Activated CD8-positive, alpha-beta memory T cell treated with anti-CD3 and anti-CD28 coated beads for 48 hours (primary cell): Measurements from ENCODE around the gene IQGAP3.

Experiments used
- DNase-seq, 3 experiments: peaks; one replicate each; pipeline ENCODE4 v3.0.0-alpha.2; 2020; ENCODE audit warnings: low read depth in 2 of 3, low spot score in 2 of 3

IQGAP3 gene

DNA sequence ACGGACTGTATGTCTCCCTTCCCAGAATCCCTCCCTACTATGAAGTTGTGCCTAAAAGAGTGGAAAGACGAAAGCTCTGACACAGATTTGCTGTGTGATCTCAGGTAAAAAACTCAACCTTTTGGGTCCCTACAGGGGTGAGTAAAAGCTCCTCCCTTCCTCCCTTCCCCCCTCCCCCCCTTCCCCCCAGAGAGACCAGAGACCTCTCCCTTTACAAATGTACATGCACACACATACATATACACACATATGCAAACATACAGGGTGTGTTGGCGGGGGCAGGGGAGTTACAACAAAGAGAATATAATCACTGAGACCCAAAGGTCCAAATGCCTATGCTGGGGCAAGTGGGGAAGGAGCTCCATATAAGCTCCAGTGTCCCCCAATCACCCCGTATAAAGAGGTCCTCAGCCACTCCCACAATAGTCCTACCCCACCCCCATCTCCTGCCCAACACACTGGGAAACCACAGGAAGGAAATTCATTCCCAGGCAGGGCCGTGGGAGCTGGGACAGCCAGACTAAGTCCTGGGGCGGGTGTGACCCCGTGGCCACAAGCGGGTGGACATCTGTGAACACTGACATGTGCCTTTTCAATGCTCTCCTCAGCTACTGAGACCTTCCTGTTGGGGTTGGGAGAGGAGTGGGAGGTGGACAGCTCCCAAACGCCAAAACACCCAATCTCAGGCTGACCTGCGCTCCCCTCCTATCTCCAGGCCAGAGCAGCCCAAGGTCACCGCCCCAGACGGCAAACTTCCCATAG, 73.8 kb downstream of the IQGAP3 start:
- DNase-seq, result no peak

DNA sequence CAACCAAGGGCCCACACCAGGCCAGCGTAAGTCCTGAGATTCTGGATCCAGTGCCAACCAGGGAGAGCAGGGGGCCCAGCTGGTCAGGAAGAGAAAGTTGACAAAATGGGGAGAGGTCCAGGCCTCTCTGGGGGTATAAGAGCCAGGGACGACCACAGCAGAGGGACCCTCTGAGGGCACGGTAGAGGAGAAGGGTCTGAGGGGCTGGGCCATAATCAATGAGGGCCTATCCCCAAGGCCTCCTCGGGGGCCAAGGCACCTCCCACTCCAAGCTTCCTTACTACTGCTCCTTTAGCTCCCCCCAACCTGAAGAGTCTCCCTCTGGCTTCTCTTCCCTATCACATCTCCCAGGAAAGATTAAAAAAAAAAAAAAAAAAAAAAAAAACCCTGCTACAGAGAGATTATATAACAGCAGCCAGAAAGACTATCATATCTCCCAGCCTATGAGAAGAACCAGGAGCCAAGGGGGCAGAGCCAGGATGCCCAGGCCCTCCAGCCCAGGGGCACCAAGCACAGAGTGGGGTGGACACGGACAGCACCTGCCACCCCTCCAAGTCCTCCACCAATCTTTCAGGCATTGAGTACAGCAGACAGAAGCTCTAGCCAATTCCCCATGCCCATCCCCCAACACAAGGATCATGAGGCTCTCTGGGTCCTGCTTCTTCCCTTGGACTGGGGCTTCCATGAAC, 74.5 kb downstream of the IQGAP3 start:
- DNase-seq, result no peak

DNA sequence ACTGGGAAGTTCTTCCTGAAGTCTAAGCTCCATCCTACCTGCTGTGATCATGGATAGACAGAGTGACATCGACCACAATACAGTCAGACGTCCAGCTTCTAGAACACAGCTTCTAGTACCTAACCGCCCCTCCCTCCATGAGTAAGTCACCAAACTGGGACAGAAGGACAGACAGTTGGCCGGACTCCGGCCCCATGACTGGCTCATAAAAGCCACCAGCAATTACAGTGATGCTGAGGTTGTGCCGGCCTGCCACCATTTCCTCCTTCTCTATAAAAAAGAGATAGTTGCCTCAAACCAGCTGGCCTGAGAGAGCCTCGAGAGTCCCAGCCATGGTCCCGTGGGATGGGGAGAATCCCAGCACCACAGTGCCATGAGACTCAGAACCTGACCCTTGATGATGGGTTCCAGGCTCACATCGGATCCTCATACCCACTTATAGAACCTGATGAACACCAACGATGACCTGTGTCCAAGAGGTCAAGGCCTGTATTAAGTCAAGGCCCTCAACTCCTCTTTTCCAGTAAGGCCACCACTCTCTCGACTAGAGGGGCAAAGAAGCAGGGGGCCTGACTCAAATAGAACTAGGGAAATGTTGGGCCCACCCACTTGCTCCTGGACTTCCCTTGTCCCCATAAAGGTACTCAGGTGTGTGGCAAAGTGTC, 75.2 kb downstream of the IQGAP3 start:
- no peak for DNase-seq

DNA sequence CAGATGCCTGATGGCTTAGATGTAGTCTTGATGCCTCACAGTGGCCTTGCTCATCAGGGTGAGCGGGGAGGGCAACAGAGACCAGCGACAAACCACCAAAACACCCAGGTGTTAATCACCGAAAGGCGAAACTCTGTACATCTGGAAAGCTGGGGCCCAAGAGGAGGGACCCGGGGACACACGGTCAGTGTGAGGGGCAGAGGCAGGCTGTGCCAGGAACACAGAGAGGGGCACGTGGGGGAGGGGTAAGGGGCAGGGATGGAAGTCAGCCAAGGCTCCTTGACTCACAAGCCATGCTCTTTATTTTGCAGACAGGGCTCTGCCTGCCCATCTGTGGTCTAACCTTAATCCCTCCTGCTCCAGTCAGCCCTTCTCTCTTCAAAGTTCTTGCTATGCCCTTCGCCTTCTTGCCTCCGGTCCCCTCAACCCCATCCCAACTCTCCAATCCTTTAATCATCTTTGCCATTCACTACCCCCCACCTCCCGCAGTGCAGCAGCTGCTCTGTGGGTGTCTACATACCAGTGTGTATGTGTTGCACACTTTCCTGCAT, 76.1 kb downstream of the IQGAP3 start:
- DNase-seq, result no peak

DNA sequence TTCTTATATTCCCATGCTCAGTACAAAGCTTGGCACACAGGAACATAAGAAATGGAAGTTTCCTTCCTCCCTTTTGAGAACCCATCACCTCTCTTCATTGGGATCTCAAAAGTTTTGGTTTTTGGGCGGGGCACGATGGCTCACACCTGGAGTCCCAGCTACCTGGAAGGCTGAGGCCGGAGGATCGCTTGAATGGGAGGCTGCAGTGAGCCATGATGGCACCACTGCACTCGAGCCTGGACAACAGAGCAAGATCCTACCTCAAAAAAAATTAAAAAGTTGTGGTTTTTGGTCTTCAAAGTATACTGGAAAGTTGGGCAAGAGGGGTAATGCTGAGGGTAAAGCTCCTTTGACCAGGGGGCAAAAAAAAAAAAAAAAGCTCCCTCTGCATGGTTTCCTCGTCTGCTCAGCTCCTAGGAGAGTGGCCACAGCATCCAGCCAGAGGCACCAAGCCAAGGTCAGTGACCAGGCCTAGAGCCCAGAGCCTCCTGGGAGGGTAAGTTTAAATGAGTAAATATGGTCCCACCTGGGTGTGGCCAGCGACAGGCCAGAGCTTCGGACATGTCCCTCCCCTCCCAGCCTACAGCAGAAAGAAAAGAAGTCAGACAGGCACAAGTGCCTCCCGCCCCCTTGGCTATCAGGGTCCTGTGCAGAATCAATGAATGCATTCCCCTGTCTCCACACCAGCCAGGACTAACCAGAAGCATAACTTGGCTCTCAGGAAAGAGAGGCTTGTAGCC, 76.8 kb downstream of the IQGAP3 start:
- DNase-seq, result no peak

DNA sequence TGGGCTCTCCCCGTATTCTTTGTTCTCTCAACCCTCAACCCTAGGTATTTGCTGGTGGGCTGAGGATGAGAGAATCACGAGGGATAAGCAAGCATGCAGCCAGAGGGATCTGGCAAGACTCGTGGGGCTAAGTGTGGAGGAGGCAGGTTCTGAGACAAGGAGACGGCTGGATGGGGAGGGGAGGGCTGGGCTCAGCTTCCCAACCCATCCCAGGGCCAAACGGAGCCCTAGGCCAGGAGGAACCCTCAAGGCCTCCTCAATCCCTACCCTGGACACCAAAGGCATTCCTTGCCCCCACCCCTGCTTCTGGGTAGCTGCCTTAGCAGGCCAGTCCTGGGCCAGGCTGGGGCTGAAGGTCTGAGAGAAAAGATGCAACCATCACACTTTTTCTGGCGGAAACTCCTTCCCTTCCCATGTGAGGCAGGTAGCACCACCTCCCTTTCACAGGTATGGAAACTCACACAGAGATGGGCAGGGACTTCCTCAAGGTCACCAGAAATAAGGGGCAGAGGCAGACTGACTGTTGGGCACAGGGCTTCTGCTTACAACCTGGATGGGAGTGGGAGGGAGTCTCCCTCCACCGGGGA, 78.0 kb downstream of the IQGAP3 start:
- DNase-seq, result no peak

DNA sequence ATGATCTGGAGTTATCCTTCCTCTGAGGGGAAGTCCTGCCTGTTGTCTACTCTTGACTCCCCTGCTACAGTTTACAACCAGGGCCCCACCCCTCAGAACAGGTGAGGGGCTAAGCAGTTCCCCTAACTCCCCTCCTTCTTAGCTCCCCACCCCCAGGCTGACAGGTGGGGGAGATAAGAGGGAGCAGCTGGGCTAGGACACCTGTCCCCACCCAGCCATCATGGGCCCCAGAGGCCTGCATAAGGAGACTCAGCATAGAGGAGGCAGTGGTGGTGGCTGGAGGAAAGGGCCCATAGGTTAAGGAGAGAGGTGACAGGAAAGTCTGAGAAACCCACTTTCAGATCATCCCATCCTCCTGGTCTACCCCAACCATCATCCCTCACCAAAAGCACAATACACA, 78.6 kb downstream of the IQGAP3 start:
- DNase-seq, result no peak

DNA sequence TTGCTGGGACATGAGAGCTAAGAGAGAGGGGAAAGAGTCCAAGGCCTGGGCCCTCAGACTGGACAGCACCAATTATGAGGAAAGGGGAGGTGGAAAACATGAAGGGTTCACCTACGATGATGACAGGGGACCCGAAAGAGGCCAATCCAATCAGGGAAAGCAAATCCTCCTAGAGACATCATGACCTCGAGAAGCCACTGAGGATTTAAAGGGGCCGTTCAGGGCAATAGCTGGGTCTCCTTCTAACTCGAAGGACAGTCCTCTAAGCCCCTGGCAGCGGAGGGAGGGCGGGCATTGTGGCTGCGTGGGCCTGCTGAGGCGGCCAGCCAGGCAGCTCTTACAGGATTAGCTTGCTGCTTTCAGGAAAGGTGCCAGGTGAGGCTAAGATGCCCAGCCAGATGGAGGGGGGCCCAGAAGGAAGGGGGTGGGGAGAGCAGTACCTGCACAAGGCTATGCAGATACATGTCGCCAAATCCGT, 79.2 kb downstream of the IQGAP3 start:
- DNase-seq, result no peak

DNA sequence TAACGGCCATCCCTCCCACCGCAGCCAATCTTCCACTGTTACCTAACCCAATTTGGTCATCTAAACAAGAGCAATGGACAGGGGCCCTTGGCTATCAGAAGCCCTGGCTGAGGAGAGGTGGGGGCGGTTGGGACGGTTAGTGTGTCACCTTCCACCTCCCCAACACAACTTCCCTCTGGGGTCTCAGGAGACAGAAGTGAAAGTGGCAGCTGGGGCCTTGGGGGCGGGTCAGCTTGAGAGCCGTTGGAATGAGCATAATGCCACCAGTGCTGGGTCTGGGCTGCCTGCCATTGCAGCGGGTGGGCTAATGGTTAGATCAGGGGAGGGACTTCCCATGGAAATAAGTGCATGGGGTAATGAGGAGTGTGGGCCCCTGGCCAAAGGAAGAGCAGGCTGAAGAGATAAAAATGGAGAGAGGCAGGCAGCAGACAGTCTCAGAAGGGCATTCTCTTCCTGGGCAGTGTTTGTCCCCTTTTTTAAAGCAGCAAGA, 79.7 kb downstream of the IQGAP3 start:
- DNase-seq, result no peak

DNA sequence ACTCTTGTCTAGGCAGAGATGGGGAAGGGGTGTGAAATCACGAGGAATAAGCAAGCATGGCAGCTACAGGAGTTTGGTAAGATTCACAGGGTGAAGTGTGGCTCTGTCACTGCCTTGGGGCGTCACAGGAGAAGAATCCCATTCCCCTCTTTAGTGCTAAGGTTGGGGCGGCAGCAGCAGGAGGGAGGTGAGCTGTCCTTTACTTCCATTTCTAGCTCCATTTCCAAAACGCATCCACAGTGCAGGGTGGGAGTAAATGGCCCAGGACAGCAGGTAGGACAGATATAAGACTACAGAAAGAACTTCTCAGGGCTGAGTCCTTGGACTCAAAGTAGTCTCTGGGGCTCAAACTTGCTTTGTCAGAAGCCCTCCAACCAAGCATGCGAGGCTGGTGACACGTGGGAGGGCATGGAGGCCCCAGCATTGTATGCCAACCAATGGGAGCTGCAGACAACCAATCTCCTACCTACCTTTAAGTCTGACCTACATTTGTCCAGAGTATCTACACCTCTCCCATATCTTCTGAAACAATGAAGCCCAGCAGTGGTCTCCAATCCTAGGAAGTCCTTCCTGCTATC, 80.3 kb downstream of the IQGAP3 start:
- no peak for DNase-seq

DNA sequence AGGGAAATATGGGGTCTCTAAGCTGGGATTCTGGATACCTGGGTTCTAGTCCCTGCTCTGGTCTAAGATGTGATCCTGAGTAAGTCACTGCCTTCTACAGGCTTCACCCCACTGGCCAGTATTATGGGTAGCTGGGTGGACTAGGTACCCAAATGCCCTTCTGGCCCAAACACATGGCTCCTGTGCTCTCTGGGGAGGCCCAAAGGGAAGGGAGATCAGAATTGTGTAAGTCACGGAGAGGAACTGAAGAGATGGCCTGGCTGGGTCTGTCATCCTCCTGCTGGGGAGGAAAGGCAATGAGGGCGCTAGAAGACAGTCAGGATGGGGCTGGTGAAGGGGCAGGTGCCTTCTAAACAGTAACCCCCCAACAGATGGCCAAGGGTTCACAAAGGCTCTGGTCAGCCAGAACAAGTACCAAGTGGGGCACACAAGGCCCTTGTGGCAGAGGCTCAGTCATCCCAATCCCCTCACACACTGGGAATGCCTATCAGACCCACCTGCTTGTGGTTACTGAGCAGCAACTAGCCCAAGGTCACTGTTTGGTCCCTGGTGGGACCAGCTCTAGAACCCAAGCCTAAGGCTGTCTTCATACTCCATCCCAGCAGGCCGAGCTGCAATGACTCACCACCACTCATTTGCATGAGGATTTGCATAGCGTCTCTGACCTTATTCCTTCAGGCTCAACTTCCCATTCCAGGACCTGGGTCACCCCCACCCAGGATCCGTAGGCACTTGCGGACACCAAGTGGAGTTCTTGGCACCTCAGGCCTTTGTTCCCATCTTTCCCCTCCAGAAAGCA, 81.0 kb downstream of the IQGAP3 start:
- no peak for DNase-seq

DNA sequence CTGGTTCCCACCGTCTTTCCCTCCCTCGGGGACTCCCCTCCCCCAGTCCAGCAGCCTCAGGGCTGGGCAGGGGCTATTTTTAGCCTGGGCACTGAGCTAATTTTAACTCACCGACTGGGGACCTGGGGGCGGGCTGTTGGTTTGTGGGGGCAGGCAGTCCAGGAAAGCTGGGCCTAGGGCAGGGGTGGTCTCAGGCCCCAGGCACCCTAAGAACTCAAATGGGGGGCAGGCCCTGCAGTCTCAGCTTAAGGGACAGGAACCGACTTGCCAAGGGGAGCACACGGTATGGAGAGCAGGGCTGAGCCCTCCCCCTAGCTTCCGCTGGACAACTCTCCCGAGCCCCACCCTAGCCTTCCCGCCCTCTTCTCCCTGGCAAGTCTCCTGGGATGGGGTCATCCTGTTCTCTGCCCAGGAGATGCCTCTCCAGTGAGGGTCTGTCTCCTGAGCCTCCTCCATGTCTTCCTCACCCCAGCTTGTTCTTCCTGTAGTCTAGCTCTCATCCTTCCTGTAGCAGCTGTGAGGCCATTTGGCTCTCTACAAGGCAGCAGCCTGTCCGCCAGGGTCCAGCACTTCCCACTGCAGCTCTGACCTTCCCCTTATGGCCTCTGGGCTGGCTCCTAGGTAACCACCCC, 81.8 kb downstream of the IQGAP3 start:
- DNase-seq, result no peak

DNA sequence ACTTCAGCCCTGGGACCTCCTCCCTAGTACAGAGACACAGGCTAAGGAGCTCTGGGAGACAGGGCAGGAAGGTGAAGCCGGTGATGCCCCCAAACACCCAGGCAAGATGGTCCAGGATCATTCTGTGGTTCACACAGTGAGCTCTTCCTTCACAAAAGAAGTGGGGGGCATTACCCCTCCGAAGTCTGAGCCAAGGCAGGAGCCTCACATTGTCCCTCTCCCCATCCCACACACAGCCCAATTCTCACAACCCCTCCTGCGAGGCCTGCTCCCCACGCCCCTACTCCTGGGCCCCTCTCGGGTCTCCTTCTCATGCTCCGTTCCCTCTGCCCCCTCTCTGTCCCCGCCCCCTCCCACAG, 82.5 kb downstream of the IQGAP3 start:
- DNase-seq, result no peak

DNA sequence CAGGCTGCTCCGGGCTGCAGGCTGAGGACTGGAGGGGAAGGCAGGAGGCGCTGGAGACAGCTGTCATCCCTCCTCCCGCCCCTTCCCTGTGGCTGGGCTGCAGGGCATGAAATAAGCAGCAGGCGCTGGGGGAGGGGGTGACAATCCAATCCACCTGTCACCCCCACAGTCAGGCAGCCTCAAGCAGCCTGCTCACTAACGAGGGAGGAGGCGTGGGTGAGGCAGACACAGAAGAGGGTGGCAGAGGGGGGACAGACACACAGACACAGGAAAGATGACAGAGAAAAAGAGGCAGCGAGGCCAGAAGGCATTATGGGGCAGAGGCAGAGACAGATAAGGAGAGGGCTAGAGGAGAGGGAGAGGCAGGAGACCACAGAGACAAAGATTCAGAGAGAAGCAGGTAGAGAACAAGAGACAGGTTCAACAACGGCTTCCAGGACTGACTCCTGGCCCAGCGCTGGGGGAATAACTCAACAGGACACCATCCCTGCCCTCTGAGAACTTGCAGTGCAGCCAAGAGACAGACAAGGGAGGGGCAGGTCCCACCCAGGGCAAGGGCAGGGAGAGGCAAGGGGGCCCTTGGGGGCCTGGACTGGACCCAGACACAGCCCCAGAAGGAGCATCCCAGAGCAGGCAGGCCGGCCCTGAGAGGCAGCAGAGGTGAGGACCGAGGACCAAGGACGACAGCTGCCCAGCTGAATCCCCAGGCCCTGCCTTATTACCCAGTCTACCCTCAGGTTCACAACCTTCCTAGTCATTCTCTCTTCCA, 83.0 kb downstream of the IQGAP3 start:
- no peak for DNase-seq

DNA sequence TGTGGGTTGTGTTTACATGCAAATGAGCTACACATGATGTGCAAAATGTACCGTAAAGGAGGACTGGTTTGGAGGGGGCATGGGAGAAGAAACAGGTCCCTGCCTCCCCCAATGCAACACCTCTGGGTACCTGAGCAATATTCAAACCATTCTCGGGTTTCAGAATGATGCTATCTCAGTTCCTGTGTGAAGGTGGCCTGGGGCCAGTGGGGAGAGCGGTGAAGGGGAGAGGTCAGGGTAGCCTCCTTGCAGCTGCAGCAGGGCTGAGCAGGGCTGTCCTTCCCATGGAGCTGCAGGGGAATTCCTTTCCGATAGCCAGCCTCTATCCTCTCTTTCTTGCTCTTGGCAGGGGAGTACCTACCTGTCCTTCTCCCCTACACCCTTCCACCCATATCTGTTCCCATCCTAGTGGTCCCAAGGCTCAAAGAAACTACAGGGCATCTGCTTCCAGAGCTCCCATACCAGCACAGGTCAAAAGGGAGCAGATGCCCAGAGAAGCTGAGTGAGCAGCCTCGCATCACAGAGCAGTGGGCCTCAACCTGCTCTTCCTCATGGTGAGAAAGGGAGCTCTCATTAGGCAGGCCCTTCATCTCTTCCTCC, 83.7 kb downstream of the IQGAP3 start:
- DNase-seq, result no peak

DNA sequence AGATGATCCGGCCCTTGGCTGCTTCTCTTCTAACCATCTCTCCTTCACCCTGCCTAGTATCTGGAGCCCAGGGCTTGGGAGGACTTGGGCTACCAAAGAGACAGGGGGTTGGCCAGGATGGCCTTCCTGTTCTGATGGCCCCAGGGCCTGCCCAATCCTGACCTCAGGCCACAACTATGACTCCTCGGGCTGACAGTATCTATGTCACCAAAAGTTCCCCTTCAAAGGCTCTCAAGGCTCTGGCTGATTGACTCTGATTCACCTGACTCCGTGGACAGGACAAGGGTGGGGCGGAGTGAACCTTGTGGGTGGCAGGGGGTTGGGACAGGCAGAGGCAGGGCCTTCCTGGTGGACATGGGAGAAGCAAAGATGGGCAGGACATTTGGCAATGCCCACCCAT, 84.5 kb downstream of the IQGAP3 start:
- DNase-seq, result no peak

DNA sequence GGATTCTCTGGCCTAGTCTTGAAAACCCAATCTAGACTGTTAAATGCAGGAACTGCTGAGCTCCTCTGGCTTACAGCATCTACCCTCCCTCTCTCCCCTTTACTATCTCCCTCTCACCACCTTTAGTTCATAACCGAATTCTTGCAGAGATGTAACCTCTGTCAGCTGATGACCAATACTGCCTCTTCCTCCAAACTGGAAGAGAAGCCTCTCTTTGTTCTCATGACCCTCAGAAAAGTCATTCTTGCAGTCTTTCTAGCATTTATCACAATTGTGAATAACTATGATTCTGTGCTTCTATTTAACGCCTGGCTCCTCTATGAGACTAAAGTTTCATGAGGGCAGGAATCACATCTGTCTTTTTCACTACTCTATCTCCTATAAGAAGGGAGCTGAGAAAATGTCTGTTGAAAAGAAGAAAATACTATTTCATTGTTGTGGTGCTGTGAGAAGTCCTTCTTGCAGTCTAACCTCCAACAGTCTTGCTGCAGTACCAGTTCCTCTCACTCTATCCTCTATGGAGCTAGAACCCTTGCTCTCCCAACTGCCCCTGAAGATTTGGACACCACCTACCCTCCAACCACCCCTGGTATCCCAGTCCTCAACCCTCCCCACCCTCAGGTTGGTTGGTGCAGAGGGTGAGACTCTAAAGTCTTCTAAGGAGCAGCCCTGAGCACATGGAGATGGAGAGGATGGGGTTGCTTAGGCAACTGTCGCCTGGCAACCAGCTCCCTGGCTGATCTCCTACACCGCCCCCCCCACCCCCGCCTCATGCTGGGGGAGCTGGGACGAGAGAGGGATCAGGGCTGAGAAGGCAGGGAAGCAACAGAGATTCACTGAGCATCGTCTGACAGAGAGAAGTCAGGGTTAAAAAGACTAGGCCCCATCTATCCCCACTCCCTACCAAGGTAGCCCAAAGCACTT, 85.7 kb downstream of the IQGAP3 start:
- no peak for DNase-seq
